ENCODE measurements around the gene ACSL3.
"Not testable (repeated sequence)": the region's sequence is repeated elsewhere in the genome, so short reads cannot be mapped to it uniquely, and the experiment has no call there.

ACSL3 gene

DNA sequence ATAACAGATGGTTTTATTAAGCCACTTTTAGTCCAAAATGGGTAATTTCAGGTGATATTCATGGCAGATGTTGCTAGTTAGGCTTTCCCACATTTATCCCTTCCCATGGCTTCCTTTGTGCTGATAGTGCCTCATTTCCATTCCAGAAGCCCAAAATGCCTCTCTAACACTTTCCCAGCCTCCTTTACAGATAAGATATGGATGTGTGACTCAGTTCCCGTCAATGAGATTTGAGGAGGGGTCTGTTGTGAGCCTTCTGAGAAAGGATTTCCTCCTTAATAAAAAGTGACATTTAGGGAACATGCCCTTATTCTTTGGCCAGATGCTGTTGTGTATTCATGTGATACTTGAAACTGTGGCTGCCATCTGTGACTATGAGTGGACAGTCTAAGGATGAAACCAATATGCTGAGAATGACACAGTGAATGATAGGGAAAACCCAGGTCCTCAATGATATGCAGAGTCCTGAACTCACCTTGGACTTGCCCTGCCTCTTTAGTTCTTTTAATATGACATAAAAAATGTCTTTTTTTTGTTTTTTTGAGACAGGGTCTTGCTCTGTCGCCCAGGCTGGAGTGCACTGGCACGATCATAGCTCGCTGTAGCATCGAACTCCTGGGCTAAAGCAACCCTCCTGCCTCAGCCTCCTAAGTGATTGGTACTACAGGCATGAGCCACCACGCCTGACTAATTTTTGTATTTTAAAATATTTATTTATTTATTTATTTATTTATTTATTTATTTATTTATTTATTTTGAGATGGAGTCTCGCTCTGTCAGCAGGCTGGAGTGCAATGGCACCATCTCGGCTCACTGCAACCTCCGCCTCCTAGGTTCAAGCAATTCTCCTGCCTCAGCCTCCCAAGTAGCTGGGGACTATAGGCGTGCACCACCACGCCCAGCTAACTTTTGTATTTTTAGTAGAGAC, 5.8 kb upstream of the ACSL3 start:
- DNase-seq, result no peak

GRCh38 chr2:222859786-222860612, 837 bp upstream of the ACSL3 start:
- DNase-seq, result no peak

DNA sequence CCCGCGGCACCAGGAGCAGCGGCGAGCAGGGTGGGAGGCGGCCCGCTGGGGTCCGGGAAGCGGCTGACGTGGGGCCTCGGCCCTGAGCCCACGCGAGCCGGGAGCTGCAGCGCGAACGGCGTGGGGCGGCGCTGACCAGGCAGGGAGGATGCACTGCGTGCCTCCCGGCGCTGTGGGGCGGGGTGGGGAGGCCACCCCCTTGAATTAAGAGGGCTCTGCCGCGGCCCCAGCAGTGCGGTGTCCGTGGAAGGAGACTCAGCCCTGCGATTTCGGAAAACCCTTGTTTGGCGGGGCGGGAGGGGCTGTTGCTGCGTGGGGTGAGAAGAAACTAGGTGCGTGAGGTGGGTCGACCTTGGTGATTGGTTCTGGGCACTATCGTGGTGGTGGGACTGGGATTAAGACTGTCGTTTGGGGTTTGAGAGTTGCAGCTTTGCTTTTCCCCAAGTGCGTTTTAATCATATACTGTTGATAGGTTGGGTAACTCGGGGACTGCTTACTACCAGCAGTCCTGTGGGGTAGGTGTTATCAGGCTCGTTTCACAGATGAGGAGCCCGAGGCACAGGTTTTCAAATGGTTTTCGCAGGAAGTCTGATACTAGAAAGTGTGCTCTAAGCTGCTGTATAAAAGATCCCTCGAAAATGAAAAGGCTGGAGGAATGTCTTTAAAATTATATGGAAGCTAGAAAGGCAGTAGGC, 722 bp downstream of the ACSL3 start:
- no peak for DNase-seq

DNA sequence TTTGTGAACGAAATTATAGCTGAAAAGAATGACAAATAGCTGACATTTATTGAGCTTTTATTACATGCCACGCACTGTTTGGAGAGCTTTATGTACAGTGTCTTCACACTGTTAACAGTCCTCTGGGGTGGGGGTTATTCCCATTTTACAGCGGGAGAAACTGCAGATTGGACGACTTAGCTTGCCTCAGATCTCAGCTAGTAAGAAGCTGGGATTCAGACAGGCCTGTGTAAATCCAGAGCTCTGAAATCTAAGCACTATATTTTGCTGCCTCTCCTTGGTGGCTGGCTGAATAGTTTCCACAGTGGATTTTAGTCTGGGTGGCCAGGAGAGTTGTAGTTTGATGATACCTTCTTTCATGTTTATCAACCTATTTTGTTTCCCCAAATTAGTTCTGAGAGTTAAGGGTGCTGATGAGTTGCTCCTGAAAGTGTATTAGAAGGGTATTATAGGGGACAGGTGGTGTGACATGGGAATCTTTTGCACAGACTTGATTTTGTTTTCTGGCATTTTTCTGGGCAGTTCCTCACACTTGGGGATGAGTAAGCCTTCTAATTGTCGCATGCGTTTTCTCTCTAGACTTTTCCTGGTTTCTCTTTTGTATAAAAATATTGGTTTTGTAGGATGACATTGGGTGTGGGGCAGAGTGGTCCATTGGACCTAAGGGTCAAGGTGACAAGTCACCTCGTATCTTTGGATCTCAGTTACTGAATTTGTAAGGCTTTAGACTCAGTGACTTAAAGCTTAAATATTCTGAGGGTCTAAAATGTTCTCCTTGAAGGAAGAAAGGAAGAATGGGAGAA, 1.5 kb downstream of the ACSL3 start:
- DNase-seq, result peak; percentile 26

- no peak for DNase-seq
Measured at GRCh38 chr2:222862909-222863544, 2.2 kb downstream of the ACSL3 start.

- no peak for DNase-seq
Measured at GRCh38 chr2:222864296-222864695, 3.5 kb downstream of the ACSL3 start.

GRCh38 chr2:222865301-222865700, 4.5 kb downstream of the ACSL3 start:
- DNase-seq, result no peak

GRCh38 chr2:222866358-222866960, 5.6 kb downstream of the ACSL3 start:
- DNase-seq, result no peak

DNA sequence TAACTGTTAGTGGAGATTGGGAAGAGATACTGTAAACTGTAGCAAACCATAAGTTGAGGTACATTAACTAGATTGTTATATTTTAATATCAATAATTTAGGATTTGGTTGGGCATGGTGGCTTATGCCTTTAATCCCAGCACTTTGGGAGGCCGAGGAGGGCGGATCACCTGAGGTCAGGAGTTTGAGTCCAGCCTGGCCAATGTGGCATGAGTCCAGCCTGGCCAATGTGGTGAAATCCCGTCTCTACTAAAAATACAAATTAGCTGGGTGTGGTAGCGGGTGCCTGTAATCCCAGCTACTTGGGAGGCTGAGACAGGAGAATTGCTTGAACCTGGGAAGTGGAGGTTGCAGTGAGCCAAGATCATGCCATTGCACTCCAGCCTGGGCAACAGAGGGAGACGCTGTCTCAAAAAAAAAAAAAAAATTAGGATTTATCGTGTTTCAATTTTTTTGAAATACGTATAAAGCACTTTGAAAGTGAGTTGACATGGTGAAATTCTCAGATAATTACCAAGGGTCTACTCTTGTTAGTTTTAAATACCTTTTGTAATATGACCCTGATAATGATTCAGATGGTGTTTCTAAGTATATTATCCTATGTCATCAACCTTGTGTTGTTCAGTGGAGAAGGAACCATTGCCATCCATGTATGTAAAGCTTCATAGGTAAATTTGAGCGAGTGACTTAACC, 7.9 kb downstream of the ACSL3 start:
- not testable (repeated sequence) for DNase-seq

- no peak for DNase-seq
Measured at GRCh38 chr2:222869252-222869560, 8.4 kb downstream of the ACSL3 start.

GRCh38 chr2:222871291-222871690, 10.5 kb downstream of the ACSL3 start:
- DNase-seq, result no peak

DNA sequence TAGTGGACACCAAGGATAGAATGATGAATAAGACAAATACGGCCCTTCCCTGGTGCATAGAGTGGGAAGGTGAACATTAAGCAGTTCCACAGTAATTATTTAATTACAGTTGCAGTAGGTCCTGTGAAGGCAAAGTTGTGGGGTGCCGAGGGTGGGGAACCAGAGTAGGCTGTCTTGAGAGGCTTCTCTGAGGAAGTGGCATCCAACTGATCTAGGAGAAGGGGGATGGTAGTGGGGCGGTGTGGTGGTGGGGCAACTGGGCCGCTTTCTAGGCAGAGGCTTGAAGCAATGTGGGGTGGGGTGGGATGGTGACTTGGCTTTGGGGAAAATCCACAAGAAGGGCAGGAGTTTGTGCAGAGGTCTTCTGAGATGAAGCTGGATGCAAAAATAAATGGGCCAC, 11.7 kb downstream of the ACSL3 start:
- DNase-seq, result no peak

GRCh38 chr2:222875482-222875881, 14.6 kb downstream of the ACSL3 start:
- DNase-seq, result no peak

DNA sequence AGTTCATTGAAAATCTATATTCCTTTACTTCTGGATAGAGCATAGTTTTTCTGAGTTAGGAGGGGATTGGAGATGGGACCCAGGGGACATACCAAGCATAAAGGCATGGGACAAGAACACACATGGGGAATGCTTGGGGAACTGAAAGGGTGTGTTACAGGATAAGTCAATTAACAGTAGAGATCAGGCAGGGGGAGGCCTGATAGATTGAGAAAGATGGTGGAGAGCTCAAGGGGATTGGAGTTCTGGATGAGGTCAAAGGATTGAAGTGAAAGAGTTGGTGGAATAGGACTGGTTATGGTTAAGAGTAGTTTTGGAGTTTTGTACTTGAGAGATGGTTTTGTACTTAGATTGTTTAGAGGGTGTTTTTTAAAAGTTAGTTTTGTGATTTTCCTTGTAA, 16.1 kb downstream of the ACSL3 start:
- no peak for DNase-seq

DNA sequence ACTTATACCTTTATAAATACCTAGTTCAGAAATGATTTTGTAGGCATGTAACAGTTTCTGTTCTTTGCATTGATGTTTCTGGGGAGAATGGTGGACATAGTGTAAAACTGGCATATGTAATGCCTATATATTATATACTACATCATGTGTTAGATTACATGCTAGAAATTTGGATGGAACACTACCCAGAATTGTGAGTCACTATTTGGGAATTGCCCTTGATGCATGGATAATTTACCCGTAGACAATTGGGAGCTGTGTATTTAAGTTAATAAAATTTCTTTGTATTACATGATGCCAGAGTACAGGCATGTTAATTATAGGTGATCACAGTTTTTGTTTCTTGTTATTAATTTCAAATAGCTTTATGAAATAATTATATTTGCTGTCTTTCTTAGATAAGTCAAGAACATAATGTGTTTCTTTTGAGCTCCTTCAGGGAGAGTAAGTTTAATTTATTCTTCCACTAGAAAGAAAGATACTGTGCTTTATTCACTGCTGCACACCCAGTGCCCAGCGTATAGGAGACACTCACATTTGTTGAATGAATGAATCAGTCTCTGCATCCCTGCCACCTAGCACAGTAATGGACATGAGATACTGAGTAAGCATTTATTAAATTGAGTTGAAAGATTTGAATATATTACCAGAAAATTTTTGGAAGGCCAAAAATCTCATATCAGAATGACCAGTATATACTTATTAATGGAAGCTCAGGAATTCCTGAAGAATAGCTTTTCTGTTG, 16.9 kb downstream of the ACSL3 start:
- DNase-seq, result no peak

- no peak for DNase-seq
Measured at GRCh38 chr2:222878301-222878876, 17.6 kb downstream of the ACSL3 start.

DNA sequence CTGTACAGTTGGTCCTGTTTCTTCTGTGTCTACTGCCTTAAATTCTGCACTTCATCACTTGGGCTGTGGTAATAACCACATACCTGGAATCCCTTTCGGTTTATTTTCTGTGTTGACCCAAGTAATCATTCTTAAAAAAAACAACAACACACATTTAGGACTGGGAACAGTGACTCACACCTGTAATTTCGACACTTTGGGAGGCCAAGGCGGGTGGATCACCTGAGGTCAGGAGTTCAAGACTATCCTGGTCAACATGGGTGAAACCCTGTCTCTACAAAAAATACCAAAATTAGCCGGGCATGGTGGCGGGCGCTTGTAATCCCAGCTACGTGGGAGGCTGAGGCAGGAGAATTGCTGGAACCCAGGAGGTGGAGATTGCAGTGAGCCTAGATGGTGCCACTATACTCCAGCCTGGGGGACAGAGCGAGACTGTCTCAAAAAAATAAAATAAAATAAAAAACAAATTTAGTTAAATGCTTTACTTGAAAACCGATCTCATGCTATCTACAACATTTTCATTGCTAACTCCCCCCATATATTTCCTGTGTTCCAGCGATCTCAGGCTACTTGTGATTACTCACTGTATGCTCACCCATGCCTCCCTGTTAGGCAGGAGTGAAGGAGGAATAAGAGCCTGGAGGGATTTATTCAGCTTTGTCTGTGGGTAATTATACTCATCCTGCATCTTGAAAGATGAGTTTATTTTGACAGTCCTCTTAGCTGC, 18.2 kb downstream of the ACSL3 start:
- DNase-seq, result no peak

DNA sequence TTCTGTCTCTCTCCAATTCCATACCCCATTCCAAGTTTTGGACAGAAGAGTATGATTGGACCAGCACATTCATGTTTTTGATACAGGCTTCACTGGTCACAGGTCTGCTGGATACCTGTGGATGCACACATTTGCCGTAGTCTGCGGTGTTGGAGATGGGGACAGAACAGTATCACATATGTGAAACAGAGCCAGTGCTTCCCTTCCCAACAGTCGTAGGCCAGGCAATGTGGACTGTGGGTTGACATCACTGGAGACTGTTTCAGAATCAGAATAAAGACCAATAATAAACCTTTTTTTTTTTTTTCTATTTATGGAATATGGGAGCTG, 18.7 kb downstream of the ACSL3 start:
- DNase-seq, result no peak

DNA sequence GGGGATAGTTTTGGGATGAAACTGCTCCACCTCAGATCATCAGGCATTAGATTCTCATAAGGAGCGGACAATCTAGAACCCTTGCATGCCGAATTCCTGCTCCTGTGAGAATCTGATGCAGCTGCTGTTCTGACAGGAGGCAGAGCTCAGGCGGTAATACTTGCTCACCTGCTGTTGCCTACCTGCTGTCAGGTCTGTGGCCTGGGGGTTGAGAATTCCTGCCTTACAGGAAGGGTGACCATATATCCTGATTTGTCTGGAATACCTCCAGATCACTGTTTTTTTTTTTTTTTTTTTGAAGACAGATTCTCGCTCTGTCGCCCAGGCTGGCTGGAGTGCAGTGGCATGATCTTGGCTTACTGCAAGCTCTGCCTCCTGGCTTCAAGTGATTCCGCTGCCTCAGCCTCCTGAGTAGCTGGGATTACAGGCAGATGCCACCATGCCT, 21.7 kb downstream of the ACSL3 start:
- no peak for DNase-seq
